K562 (cell line): ENCODE results near the gene GUCY1A1.

Experiments
- BMI1 ChIP-seq: fragments of 150-350 bp; IDR thresholded peaks from 2 replicates; pipeline ENCODE4 v1.6.1; 2014; ENCODE audit warnings: low read length
- CTCF ChIP-seq, 3 experiments: IDR thresholded peaks in 2 of 3; conservative IDR thresholded peaks in 1 of 3; 2 replicates each; pipeline ENCODE4 v1.5.1; 2011 to 2012; ENCODE audit warnings: low read length in 3 of 3, mild to moderate bottlenecking in 3 of 3, control low read depth in 2 of 3, improper control_type of control experiment in 1 of 3, inconsistent platforms in 1 of 3, low read depth in 1 of 3, mixed read lengths in 1 of 3, moderate library complexity in 1 of 3; ENCODE audit not compliant: insufficient read depth in 2 of 3
- EGR1 ChIP-seq: fragments of 450-650 bp; conservative IDR thresholded peaks from 2 replicates; pipeline ENCODE4 v1.6.1; 2017; ENCODE audit warnings: mild to moderate bottlenecking
- MAFG ChIP-seq: fragments of 450-650 bp; conservative IDR thresholded peaks from 2 replicates; pipeline ENCODE4 v1.6.1; 2016; ENCODE audit warnings: missing genetic modification characterization, missing compliant biosample characterization
- MLX ChIP-seq, 2 experiments: fragments of 450-650 bp in 1 of 2; sonication (generic) in 1 of 2; formaldehyde crosslinking; conservative IDR thresholded peaks; 2 replicates each; pipeline versions ENCODE4 v1.4.0 to v1.8.1; 2020 to 2022; ENCODE audit warnings: mild to moderate bottlenecking in 1 of 2, missing genetic modification reagents in 1 of 2
- REST ChIP-seq, 2 experiments: fragments of 450-650 bp; formaldehyde crosslinking in 1 of 2; IDR thresholded peaks; 2 replicates each; pipeline versions ENCODE4 v1.4.0 to v1.6.1; 2014 to 2020; ENCODE audit warnings: mild to moderate bottlenecking in 2 of 2, borderline replicate concordance in 1 of 2, low read depth in 1 of 2
- SP1 ChIP-seq: sonication (generic); formaldehyde crosslinking; IDR thresholded peaks from 2 replicates; pipeline ENCODE4 v1.8.1; 2022; ENCODE audit warnings: mild to moderate bottlenecking, missing genetic modification reagents
- TBL1XR1 ChIP-seq, 2 experiments: IDR thresholded peaks; 2 replicates each; pipeline ENCODE4 v1.6.1; 2012; ENCODE audit warnings: improper control_type of control experiment in 2 of 2, low read length in 2 of 2, mild to moderate bottlenecking in 1 of 2
- TCF15 ChIP-seq: fragments of 250-450 bp; sonication (Bioruptor Pico); IDR thresholded peaks from 2 replicates; pipeline ENCODE4 v1.8.0; 2022; ENCODE audit warnings: moderate library complexity, mild to moderate bottlenecking, inconsistent platforms

- no peak for TF ChIP-seq EGR1
- TF ChIP-seq CTCF (IDR thresholded peaks at IDR 0.05 in 2 of 3, conservative IDR thresholded peaks at IDR 0.05 in 1 of 3; ENCODE audit: insufficient read depth in 2 of 3, low read depth in 1 of 3, low read length in 3 of 3): no peak
- no peak for TF ChIP-seq REST (IDR thresholded peaks at IDR 0.05; ENCODE audit: borderline replicate concordance)
- TF ChIP-seq REST (CRISPR knock-in tag; IDR thresholded peaks at IDR 0.05; ENCODE audit: low read depth): no peak
- TF ChIP-seq BMI1: no peak
- TF ChIP-seq MAFG (tag): no peak
- TF ChIP-seq MLX (CRISPR knock-in tag; conservative IDR thresholded peaks at IDR 0.05): no peak
- no peak for TF ChIP-seq TBL1XR1 (IDR thresholded peaks at IDR 0.05; ENCODE audit: low read length in 2 of 2)
- no peak for TF ChIP-seq SP1 (CRISPR knock-in tag)
- TF ChIP-seq TCF15: no peak
These were observed 101.7 kb downstream of the GUCY1A1 start for GRCh38 chr4:155768370-155768769.
